Neural cell (in vitro differentiated cells): ENCODE results near the gene ATP11A. TPM values are rescaled to one million over a fixed set of nuclear protein-coding genes. Genes with fewer than 3 reads are reported as not detected.

Experiments
- H2AFZ ChIP-seq: fragments of 200-600, 300-800 bp; sonication (generic), shearing (Covaris generic); 2 replicates; pipeline ENCODE4 v1.6.0; 2014; ENCODE audit warnings: low read depth, mild to moderate bottlenecking, antibody characterized with exemption, low read length, moderate library complexity
- H3F3A ChIP-seq: fragments of 200-600 bp; shearing (Covaris generic); 2 replicates; pipeline ENCODE4 v1.6.1; 2016; ENCODE audit warnings: mild to moderate bottlenecking, moderate library complexity, mixed read lengths, antibody characterized with exemption, low read length; ENCODE audit not compliant: insufficient read depth, poor library complexity, severe bottlenecking
- H3K27ac ChIP-seq: fragments of 200-600, 300-800 bp; sonication (generic), shearing (Covaris generic); 2 replicates; pipeline ENCODE4 v1.5.1; 2014; ENCODE audit warnings: mild to moderate bottlenecking, low read length, moderate library complexity
- H3K27me3 ChIP-seq: fragments of 300-800, 200-600 bp; sonication (generic), shearing (Covaris generic); 2 replicates; pipeline ENCODE4 v1.6.0; 2014; ENCODE audit warnings: mild to moderate bottlenecking, low read depth, low read length, moderate library complexity; ENCODE audit not compliant: insufficient read depth
- H3K36me3 ChIP-seq: fragments of 300-800, 200-600 bp; sonication (generic), shearing (Covaris generic); 2 replicates; pipeline ENCODE4 v1.5.1; 2014; ENCODE audit warnings: mild to moderate bottlenecking, antibody characterized with exemption, low read length, moderate library complexity; ENCODE audit not compliant: insufficient read depth
- H3K4me2 ChIP-seq: fragments of 300-800, 200-600 bp; sonication (generic), shearing (Covaris generic); 2 replicates; pipeline ENCODE4 v1.6.0; 2014; ENCODE audit warnings: mild to moderate bottlenecking, low read length
- H3K4me3 ChIP-seq: fragments of 300-800, 200-600 bp; sonication (generic), shearing (Covaris generic); 2 replicates; pipeline ENCODE4 v1.5.1; 2014; ENCODE audit warnings: mild to moderate bottlenecking, low read length, moderate library complexity
- H3K79me2 ChIP-seq: fragments of 200-600 bp; shearing (Covaris generic); replicated peaks from 2 replicates; pipeline ENCODE4 v1.6.0; 2014; ENCODE audit warnings: mild to moderate bottlenecking, low read length, moderate library complexity; ENCODE audit not compliant: insufficient read depth
- H3K9ac ChIP-seq: fragments of 300-800, 200-600 bp; sonication (generic), shearing (Covaris generic); 2 replicates; pipeline ENCODE4 v1.6.1; 2016; ENCODE audit warnings: mild to moderate bottlenecking, low read length, mixed read lengths
- H3K9me2 ChIP-seq: fragments of 200-600 bp; shearing (Covaris generic); 2 replicates; pipeline ENCODE4 v1.6.1; 2016; ENCODE audit warnings: mild to moderate bottlenecking, low read length, mixed read lengths; ENCODE audit not compliant: insufficient read depth
- H3K9me3 ChIP-seq: fragments of 200-600, 300-800 bp; sonication (generic), shearing (Covaris generic); 2 replicates; pipeline ENCODE4 v1.6.1; 2016; ENCODE audit warnings: mild to moderate bottlenecking, mixed run types, low read length, moderate library complexity, mixed read lengths
- H4K20me1 ChIP-seq: fragments of 200-600 bp; shearing (Covaris generic); 2 replicates; pipeline ENCODE4 v1.6.1; 2016; ENCODE audit warnings: mild to moderate bottlenecking, mixed run types; ENCODE audit not compliant: insufficient read depth
- EP300 ChIP-seq: fragments of 450-650 bp; conservative IDR thresholded peaks from 2 replicates; pipeline ENCODE4 v1.6.1; 2014; ENCODE audit warnings: antibody characterized with exemption, mild to moderate bottlenecking, moderate library complexity; ENCODE audit not compliant: poor library complexity, severe bottlenecking
- EZH2 ChIP-seq: fragments of 200-600, 300-800 bp; shearing (Covaris generic), sonication (generic); IDR thresholded peaks from 2 replicates; pipeline ENCODE4 v1.6.1; 2014; ENCODE audit warnings: antibody characterized with exemption, low read length, borderline replicate concordance, mild to moderate bottlenecking; ENCODE audit not compliant: insufficient read depth, poor library complexity, severe bottlenecking
- MXI1 ChIP-seq: fragments of 450-650 bp; conservative IDR thresholded peaks from 2 replicates; pipeline ENCODE4 v1.6.1; 2014; ENCODE audit warnings: antibody characterized with exemption, mild to moderate bottlenecking; ENCODE audit not compliant: poor library complexity, severe bottlenecking
- POLR2AphosphoS5 ChIP-seq: IDR thresholded peaks from 2 replicates; pipeline ENCODE4 v1.6.1; 2012
- RAD21 ChIP-seq: fragments of 450-650 bp; conservative IDR thresholded peaks from 2 replicates; pipeline ENCODE4 v1.6.1; 2014; ENCODE audit warnings: antibody characterized with exemption, mild to moderate bottlenecking, moderate library complexity
- SMC3 ChIP-seq: fragments of 450-650 bp; conservative IDR thresholded peaks from 2 replicates; pipeline ENCODE4 v1.6.1; 2014; ENCODE audit warnings: antibody characterized with exemption, mild to moderate bottlenecking, moderate library complexity; ENCODE audit not compliant: poor library complexity
- TAF1 ChIP-seq: IDR thresholded peaks from 2 replicates; pipeline ENCODE4 v1.6.1; 2012; ENCODE audit warnings: low read depth
- polyA plus RNA-seq: library from polyadenylated mRNA; depleted of rRNA; stranded (reverse); fragments of >200 nt; gene quantifications from 2 replicates; pipeline ENCODE4 v1.2.3, GENCODE V29; 2014
- TF ChIP-seq, protein P1 (sequence below): fragments of 450-650 bp; IDR thresholded peaks from 2 replicates; pipeline ENCODE4 v1.5.1; 2014; ENCODE audit warnings: antibody characterized with exemption, mild to moderate bottlenecking, moderate library complexity; ENCODE audit not compliant: poor library complexity, severe bottlenecking
- TF ChIP-seq, protein P2 (sequence below): IDR thresholded peaks from 2 replicates; pipeline ENCODE4 v1.6.1; 2012; ENCODE audit warnings: borderline replicate concordance

Gene ATP11A
- polyA plus RNA-seq, 1 donor from 2014 or later = 3.0 TPM

DNA sequence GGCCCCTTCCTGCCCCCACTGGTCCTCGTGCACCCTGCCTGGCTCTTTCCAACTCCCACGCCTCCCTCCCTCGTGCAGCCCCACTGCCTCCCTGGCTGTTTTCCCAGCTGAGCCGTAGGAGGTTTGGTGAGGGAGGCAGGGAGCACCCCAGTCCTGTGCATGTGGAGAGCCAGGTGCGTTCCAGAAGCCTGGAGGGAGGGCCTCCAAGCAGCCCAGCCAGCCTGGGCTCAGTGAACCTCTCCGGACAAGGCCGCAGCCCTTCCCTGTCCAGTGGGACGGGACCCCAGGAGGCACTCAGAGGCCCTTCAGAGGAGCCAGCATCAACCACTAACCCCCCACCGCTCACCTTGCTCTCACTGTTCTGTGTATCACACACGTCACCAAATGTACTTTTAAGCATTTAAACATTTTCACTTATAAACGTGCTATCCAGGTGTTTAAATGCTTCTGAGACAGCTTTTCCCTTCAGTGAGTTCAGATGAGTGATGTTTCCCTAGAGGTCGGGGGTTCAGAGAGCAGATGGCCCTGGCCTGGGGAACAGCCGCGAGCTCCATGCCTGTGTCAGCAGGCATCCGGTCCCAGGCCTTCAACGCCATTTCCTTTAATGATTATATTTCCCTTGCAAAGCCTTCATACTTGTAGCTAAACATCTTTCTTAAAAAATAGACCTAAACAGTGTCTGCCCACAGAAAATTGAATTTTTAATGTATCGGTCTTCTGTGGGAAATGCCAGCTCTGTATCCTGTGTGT is 122.6 kb downstream of the ATP11A start:
- Histone ChIP-seq H3K9me3 (no peaks in the 10 kb centered on the region), H3F3A (no peaks in the 10 kb centered on the region), H3K79me2 (no peaks in the 10 kb centered on the region), H3K36me3 (peaks cover 3% of the 10 kb centered on the region), H3K9ac (no peak overlapping the region), H3K4me2 (no peak overlapping the region), H3K27ac (no peak overlapping the region), H3K9me2 (no peaks in the 10 kb centered on the region), H4K20me1 (no peaks in the 10 kb centered on the region), H3K27me3 (no peaks in the 10 kb centered on the region), H2AFZ (no peak overlapping the region), H3K4me3 (no peak overlapping the region)
- no peak for TF ChIP-seq POLR2AphosphoS5
- TF ChIP-seq, protein P1, sequence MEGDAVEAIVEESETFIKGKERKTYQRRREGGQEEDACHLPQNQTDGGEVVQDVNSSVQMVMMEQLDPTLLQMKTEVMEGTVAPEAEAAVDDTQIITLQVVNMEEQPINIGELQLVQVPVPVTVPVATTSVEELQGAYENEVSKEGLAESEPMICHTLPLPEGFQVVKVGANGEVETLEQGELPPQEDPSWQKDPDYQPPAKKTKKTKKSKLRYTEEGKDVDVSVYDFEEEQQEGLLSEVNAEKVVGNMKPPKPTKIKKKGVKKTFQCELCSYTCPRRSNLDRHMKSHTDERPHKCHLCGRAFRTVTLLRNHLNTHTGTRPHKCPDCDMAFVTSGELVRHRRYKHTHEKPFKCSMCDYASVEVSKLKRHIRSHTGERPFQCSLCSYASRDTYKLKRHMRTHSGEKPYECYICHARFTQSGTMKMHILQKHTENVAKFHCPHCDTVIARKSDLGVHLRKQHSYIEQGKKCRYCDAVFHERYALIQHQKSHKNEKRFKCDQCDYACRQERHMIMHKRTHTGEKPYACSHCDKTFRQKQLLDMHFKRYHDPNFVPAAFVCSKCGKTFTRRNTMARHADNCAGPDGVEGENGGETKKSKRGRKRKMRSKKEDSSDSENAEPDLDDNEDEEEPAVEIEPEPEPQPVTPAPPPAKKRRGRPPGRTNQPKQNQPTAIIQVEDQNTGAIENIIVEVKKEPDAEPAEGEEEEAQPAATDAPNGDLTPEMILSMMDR = no peak
- TF ChIP-seq EP300 = no peak
- no peak for TF ChIP-seq EZH2
- TF ChIP-seq, protein P2, sequence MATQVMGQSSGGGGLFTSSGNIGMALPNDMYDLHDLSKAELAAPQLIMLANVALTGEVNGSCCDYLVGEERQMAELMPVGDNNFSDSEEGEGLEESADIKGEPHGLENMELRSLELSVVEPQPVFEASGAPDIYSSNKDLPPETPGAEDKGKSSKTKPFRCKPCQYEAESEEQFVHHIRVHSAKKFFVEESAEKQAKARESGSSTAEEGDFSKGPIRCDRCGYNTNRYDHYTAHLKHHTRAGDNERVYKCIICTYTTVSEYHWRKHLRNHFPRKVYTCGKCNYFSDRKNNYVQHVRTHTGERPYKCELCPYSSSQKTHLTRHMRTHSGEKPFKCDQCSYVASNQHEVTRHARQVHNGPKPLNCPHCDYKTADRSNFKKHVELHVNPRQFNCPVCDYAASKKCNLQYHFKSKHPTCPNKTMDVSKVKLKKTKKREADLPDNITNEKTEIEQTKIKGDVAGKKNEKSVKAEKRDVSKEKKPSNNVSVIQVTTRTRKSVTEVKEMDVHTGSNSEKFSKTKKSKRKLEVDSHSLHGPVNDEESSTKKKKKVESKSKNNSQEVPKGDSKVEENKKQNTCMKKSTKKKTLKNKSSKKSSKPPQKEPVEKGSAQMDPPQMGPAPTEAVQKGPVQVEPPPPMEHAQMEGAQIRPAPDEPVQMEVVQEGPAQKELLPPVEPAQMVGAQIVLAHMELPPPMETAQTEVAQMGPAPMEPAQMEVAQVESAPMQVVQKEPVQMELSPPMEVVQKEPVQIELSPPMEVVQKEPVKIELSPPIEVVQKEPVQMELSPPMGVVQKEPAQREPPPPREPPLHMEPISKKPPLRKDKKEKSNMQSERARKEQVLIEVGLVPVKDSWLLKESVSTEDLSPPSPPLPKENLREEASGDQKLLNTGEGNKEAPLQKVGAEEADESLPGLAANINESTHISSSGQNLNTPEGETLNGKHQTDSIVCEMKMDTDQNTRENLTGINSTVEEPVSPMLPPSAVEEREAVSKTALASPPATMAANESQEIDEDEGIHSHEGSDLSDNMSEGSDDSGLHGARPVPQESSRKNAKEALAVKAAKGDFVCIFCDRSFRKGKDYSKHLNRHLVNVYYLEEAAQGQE = no peak
- TF ChIP-seq TAF1 = no peak
- no peak for TF ChIP-seq RAD21
- TF ChIP-seq MXI1 = no peak
- TF ChIP-seq SMC3 = no peak

DNA sequence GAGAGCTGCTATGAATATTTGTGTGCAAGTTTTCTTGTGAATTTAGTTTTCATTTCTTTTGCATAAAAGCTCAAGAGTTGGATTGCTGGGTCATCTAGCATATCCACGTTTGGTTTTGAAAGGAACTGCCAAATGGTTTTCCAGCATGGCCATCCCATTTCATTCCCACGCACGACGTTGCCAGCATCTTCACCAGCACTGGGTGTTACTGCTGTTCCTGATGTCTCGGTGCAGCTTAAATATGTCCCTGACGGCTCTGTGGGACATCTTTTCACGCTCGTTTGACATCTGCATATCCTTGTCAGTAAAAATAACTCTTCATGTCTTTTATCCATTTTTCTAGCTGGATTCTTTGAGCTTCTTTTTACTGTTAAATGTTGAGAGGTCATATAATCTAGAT is 123.7 kb downstream of the ATP11A start:
- Histone ChIP-seq H3K9me3 (no peaks in the 10 kb centered on the region), H3K4me2 (no peak overlapping the region), H3K9me2 (no peaks in the 10 kb centered on the region), H3K27ac (no peak overlapping the region), H3K79me2 (no peaks in the 10 kb centered on the region), H3K9ac (no peak overlapping the region), H4K20me1 (no peaks in the 10 kb centered on the region), H3K4me3 (no peak overlapping the region), H2AFZ (no peak overlapping the region), H3K27me3 (no peaks in the 10 kb centered on the region), H3F3A (no peaks in the 10 kb centered on the region), H3K36me3 (peaks cover 10% of the 10 kb centered on the region)
- TF ChIP-seq, protein P2 = no peak
- TF ChIP-seq TAF1 (no peak), EZH2 (no peak), MXI1 (no peak), RAD21 (no peak), SMC3 (no peak), POLR2AphosphoS5 (no peak), EP300 (no peak)
- TF ChIP-seq, protein P1 = no peak
